Measurements from ENCODE around the gene CHD9NB.
"Not testable (repeated sequence)": the region's sequence is repeated elsewhere in the genome, so short reads cannot be mapped to it uniquely, and the experiment has no call there.

The CHD9NB gene

GRCh38 chr16:53041320-53042051 lies 11.2 kb downstream of the CHD9NB start:
- DNase-seq (ENCODE audit: low read depth) = no peak
- H3K4me3 ChIP-seq (ENCODE audit: low read depth, low read length) = no peak overlapping the region
- TF ChIP-seq CTCF (IDR thresholded peaks at IDR 0.05; ENCODE audit: low read depth, low read length, missing control alignments) = no peak

GRCh38 chr16:53040788-53041187 lies 11.9 kb downstream of the CHD9NB start:
- H3K4me3 ChIP-seq (ENCODE audit: low read depth, low read length) = no peak overlapping the region
- DNase-seq (ENCODE audit: low read depth) = no peak
- no peak for TF ChIP-seq CTCF (IDR thresholded peaks at IDR 0.05; ENCODE audit: low read depth, low read length, missing control alignments)

- not testable (repeated sequence) for DNase-seq (ENCODE audit: low read depth); H3K4me3 ChIP-seq (ENCODE audit: low read depth, low read length)
These were observed 16.0 kb downstream of the CHD9NB start for GRCh38 chr16:53036711-53037110.

GRCh38 chr16:53036066-53036465 lies 16.6 kb downstream of the CHD9NB start:
- no peak overlapping the region for H3K4me3 ChIP-seq (ENCODE audit: low read depth, low read length)
- no peak for DNase-seq (ENCODE audit: low read depth)

GRCh38 chr16:53035176-53035942 lies 17.3 kb downstream of the CHD9NB start:
- H3K4me3 ChIP-seq (ENCODE audit: low read depth, low read length) = no peak overlapping the region

More at GRCh38 chr16:53036066-53036465, 16.6 kb downstream of the CHD9NB start:
- no peak for TF ChIP-seq CTCF (IDR thresholded peaks at IDR 0.05; ENCODE audit: low read depth, low read length, missing control alignments)

GRCh38 chr16:53034306-53034705 lies 18.4 kb downstream of the CHD9NB start:
- TF ChIP-seq CTCF (IDR thresholded peaks at IDR 0.05; ENCODE audit: low read depth, low read length, missing control alignments) = no peak
- H3K4me3 ChIP-seq (ENCODE audit: low read depth, low read length) = no peak overlapping the region
- DNase-seq (ENCODE audit: low read depth) = no peak

More at GRCh38 chr16:53035176-53035942, 17.3 kb downstream of the CHD9NB start:
- DNase-seq (ENCODE audit: low read depth) = no peak
- TF ChIP-seq CTCF (IDR thresholded peaks at IDR 0.05; ENCODE audit: low read depth, low read length, missing control alignments) = no peak

GRCh38 chr16:53031323-53031942 lies 21.3 kb downstream of the CHD9NB start:
- no peak for DNase-seq (ENCODE audit: low read depth)
- no peak overlapping the region for H3K4me3 ChIP-seq (ENCODE audit: low read depth, low read length)

More at GRCh38 chr16:53031323-53031942, 21.3 kb downstream of the CHD9NB start:
- no peak for TF ChIP-seq CTCF (IDR thresholded peaks at IDR 0.05; ENCODE audit: low read depth, low read length, missing control alignments)
